ENCODE results near the gene GATA6. TPM values are rescaled to one million over a fixed set of nuclear protein-coding genes. Genes with fewer than 3 reads are reported as not detected.

Gene GATA6
- total RNA-seq, 1 donor from 2014 or later: under 0.01 TPM

GRCh38 chr18:22229456-22230124, 60.2 kb downstream of the GATA6 start:
- FAIRE-seq (no peak), DNase-seq (ENCODE audit: low spot score in 2 of 2) (no peak)

GRCh38 chr18:22230471-22230945, 61.1 kb downstream of the GATA6 start:
- no peak for FAIRE-seq
- no peak for DNase-seq (ENCODE audit: low spot score in 2 of 2)

- no peak for DNase-seq (ENCODE audit: low spot score in 2 of 2)
- FAIRE-seq: no peak
Measured at GRCh38 chr18:22233266-22233665, 63.9 kb downstream of the GATA6 start.

GRCh38 chr18:22238036-22238435, 68.6 kb downstream of the GATA6 start:
- no peak for FAIRE-seq

GRCh38 chr18:22238681-22239080, 69.3 kb downstream of the GATA6 start:
- FAIRE-seq: no peak
- DNase-seq (ENCODE audit: low spot score in 2 of 2): no peak

More at GRCh38 chr18:22238036-22238435, 68.6 kb downstream of the GATA6 start:
- no peak for DNase-seq (ENCODE audit: low spot score in 2 of 2)

GRCh38 chr18:22241921-22242361, 72.6 kb downstream of the GATA6 start:
- DNase-seq (ENCODE audit: low spot score in 2 of 2) (no peak), FAIRE-seq (no peak)

- no peak for FAIRE-seq
- DNase-seq (ENCODE audit: low spot score in 2 of 2): no peak
Measured at GRCh38 chr18:22243513-22243912, 74.1 kb downstream of the GATA6 start.

- DNase-seq (ENCODE audit: low spot score in 2 of 2) (no peak), FAIRE-seq (no peak)
Measured at GRCh38 chr18:22250026-22250425, 80.6 kb downstream of the GATA6 start.

GRCh38 chr18:22250591-22250996, 81.2 kb downstream of the GATA6 start:
- no peak for FAIRE-seq
- DNase-seq (ENCODE audit: low spot score in 2 of 2): no peak

Small RNA genes within 50 kb of the gene (small RNA-seq; reads per million reads assigned to genes)
- gene RNU6-702P (not detected), gene RNU6ATAC20P (not detected)

Other genes with a start within 250 kb of the GATA6 start
- gene CTAGE1, start 248.3 kb downstream of the GATA6 start, total RNA-seq: not detected